Heart left ventricle (tissue), 16 donors: Measurements from ENCODE around the gene FAM53C. TPM values are rescaled to one million over a fixed set of nuclear protein-coding genes. Genes with fewer than 3 reads are reported as not detected.
A peak's percentile ranks its signal among the peaks of the same experiment; 100 is the strongest.

Experiments
- ATAC-seq, 4 donors: fragments of 200-7000 bp; cut with Tn5 transposase; one replicate each; pipeline ENCODE4 v1.9.1; 2020 to 2022; ENCODE audit warnings: moderate library complexity in 4 of 4, mild to moderate bottlenecking in 3 of 4, moderate number of reproducible peaks in 1 of 4
- DNase-seq, 5 donors: peaks; one replicate each; pipeline ENCODE4 v3.0.0-alpha.2; 2020
- H3K27ac ChIP-seq, 12 donors: fragments of 200-600 bp; sonication (generic) in 4 of 12; one replicate each; pipeline versions ENCODE4 v1.5.0 to v1.8.0; 2016 to 2022; ENCODE audit warnings: mild to moderate bottlenecking in 2 of 12
- H3K27me3 ChIP-seq, 9 donors: fragments of 200-600 bp; sonication (generic) in 2 of 9; one replicate each; pipeline versions ENCODE4 v1.5.1 to v1.8.0; 2016 to 2022; ENCODE audit warnings: mild to moderate bottlenecking in 3 of 9
- H3K36me3 ChIP-seq, 9 donors: fragments of 200-600 bp; sonication (generic) in 2 of 9; one replicate each; pipeline versions ENCODE4 v1.5.0 to v1.8.0; 2018 to 2022; ENCODE audit warnings: mild to moderate bottlenecking in 2 of 9
- H3K4me1 ChIP-seq, 12 donors: fragments of 200-600 bp; sonication (generic) in 4 of 12; one replicate each; pipeline versions ENCODE4 v1.5.0 to v1.8.0; 2016 to 2022; ENCODE audit warnings: mild to moderate bottlenecking in 3 of 12
- H3K4me3 ChIP-seq, 12 donors: fragments of 200-600 bp; sonication (generic) in 4 of 12; one replicate each; pipeline versions ENCODE4 v1.5.0 to v1.8.0; 2017 to 2022; ENCODE audit warnings: mild to moderate bottlenecking in 9 of 12, moderate library complexity in 4 of 12
- H3K9me3 ChIP-seq, 12 donors: fragments of 200-600 bp; sonication (generic) in 4 of 12; one replicate each; pipeline versions ENCODE4 v1.5.0 to v1.8.0; 2016 to 2022; ENCODE audit warnings: mild to moderate bottlenecking in 1 of 12
- POLR2A ChIP-seq, 2 donors: fragments of 450-650 bp; IDR thresholded peaks; one replicate each; pipeline ENCODE4 v1.6.1; 2017; ENCODE audit warnings: antibody characterized with exemption in 2 of 2, mild to moderate bottlenecking in 2 of 2, moderate library complexity in 2 of 2
- WGBS, 4 donors: extraction: QIAGEN DNeasy Blood & Tissue Kit in 2 of 4; methylation state at CpG; one replicate each; pipeline versions ENCODE4 v1.1.5 to v1.1.7; 2013 to 2018; 5-methylcytosine and 5-hydroxymethylcytosine counted together
- intact Hi-C, 10 donors: fragments of 100-400 bp; cut with DNase I; formaldehyde crosslinking; loops; one replicate each; pipeline versions ENCODE4 v1.11.1 to v1.14.2; 2022
- polyA plus RNA-seq, 2 donors: library from polyadenylated mRNA; stranded (reverse); fragments of 200-250 nt; gene quantifications; one replicate each; pipeline ENCODE4 v1.2.3, GENCODE V29; 2013
- total RNA-seq, 9 donors: library from RNA; depleted of rRNA in 2 of 9; stranded (reverse); fragments of >200 nt in 2 of 9; fragmentation: NEBNext Ultra II Directional in 3 of 9; extraction: Animal tissue kit (Norgen Biotek cat#: 25700) in 3 of 9; gene quantifications; one replicate each; pipeline versions ENCODE4 v1.1.0 to v1.2.4, GENCODE V29; 2016 to 2023
- TF ChIP-seq, protein P1 (sequence below), 12 donors: fragments of 200-600 bp; sonication (generic) in 4 of 12; IDR thresholded peaks; one replicate each; pipeline versions ENCODE4 v1.5.0 to v1.8.0; 2018 to 2022; ENCODE audit warnings: antibody characterized with exemption in 12 of 12, mild to moderate bottlenecking in 5 of 12
- donor health status: ischemic (EF 13 %, LVEDD 7.1; RV severe dilation, severe dysfunction).
- donor health status: healthy with polysubstance abuse.
- donor health status: DM: no; HTN: yes; CAD: no.
- donor health status: DM: no; HTN: no; CAD: no.
- donor health status: ischemic (EF 25% LVEDD 6.9; RV normal size, moderate dysfunction).
- donor health status: ischemic (EF 25% LVEDD 5.7; RV mildly dilated, moderate dysfunction).
- donor health status: healthy.
- donor health status: DM: yes; HTN: yes; CAD: no.
- donor health status: ischemic (EF 35%, LVEDD 5.7; RV mildly dilated, moderate dysfunction).
- donor health status: nonischemic (EF 11% LVEDD 7.7; RV severe dilation, severe dysfunction).
- donor health status: DM: yes; HTN: yes; CAD: no.
- donor health status: PGD.
- donor health status: ischemic (EF 29% LVEDD 5.4; RV normal size, mild dysfunction).
- donor health status: nonischemic (EF 23%, LVEDD 6.1; RV moderate dilation, normal function).

Gene FAM53C
- total and polyA plus RNA-seq, 11 donors = 15.0 to 41.0 (median 26.2) TPM

DNA sequence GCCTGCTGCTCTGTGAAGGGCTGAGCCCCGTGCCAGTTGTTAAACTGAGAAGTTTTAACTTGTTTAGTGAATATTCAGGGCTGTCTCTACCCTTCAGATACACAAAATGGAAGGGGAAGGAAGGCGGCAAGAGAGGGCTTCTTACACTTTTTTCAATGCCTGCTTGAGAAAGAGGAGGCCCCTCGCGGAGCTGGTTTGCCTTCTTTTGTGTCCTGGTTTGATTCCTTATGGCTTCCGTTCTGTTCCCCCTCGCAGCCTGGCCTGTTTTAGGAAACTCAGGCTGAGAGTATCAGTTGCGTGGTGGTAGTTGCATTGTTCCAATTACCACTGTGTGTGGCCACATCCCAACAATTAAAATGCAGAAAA is 1.0 kb downstream of the FAM53C start:
- intact Hi-C loops = loop anchor here in 1 of 10 donors (10.0 kb wide), 1 partner anchor 206 kb away; the partner anchor contains the start of gene ETF1
- peaks cover 0 to 33% (median 27%) of the 10 kb centered on the region in 9 donors for H3K36me3 ChIP-seq

DNA sequence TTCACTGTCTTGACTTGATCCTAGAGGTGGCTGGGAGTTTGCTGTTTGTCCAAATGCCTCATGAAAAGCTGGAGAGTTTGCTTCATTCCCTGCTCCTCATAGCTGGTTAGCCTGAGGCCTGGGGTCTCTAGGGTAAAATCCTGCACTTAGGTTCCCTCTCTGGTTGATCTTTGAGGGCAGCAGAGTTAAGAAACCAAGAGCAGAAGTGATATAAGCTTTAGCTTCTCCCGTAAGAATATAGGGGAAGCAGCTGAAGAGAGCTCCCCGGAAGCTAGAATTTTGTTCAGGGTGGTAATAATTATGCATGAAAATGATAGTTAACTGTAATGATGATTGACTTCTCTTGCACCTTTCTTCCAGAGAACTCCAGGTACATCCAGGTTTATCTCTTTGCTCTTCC is 1.4 kb downstream of the FAM53C start:
- intact Hi-C loops = loop anchor here in 1 of 10 donors (10.0 kb wide), 1 partner anchor 205 kb away; the partner anchor contains the start of gene ETF1
- Histone ChIP-seq H3K4me3 (peak overlapping the region in 11 of 12 donors; percentile 65 to 99 (median 87)), H3K9me3 (no peaks in the 10 kb centered on the region), H3K27ac (peak overlapping the region in 9 of 12 donors; percentile 82 to 98 (median 95)), H3K27me3 (no peaks in the 10 kb centered on the region), H3K4me1 (peaks cover 0 to 34% (median 22%) of the 10 kb centered on the region in 12 donors), H3K36me3 (peaks cover 0 to 37% (median 31%) of the 10 kb centered on the region in 9 donors)
- WGBS, 4 donors = 42 to 48% (median 45%) methylated on average over 2 of the region's 2 CpGs
- DNase-seq = no peak
- no peak for ATAC-seq
- TF ChIP-seq, protein P1, sequence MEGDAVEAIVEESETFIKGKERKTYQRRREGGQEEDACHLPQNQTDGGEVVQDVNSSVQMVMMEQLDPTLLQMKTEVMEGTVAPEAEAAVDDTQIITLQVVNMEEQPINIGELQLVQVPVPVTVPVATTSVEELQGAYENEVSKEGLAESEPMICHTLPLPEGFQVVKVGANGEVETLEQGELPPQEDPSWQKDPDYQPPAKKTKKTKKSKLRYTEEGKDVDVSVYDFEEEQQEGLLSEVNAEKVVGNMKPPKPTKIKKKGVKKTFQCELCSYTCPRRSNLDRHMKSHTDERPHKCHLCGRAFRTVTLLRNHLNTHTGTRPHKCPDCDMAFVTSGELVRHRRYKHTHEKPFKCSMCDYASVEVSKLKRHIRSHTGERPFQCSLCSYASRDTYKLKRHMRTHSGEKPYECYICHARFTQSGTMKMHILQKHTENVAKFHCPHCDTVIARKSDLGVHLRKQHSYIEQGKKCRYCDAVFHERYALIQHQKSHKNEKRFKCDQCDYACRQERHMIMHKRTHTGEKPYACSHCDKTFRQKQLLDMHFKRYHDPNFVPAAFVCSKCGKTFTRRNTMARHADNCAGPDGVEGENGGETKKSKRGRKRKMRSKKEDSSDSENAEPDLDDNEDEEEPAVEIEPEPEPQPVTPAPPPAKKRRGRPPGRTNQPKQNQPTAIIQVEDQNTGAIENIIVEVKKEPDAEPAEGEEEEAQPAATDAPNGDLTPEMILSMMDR (IDR thresholded peaks at IDR 0.05) = no peak
- no peak for TF ChIP-seq POLR2A (IDR thresholded peaks at IDR 0.05)

More for the DNA sequence above, 1.0 kb downstream of the FAM53C start:
- no peak for DNase-seq
- H3K4me1 ChIP-seq = peaks cover 0 to 34% (median 22%) of the 10 kb centered on the region in 12 donors
- H3K27ac ChIP-seq = peak overlapping the region in 11 of 12 donors; percentile 82 to 98 (median 95)
- 3 to 7% (median 5%) methylated on average over 7 of the region's 7 CpGs for WGBS, 4 donors
- TF ChIP-seq POLR2A (IDR thresholded peaks at IDR 0.05) = no peak
- TF ChIP-seq, protein P1 (IDR thresholded peaks at IDR 0.05) = no peak
- no peaks in the 10 kb centered on the region for H3K9me3 ChIP-seq
- ATAC-seq = no peak
- peak overlapping the region in 11 of 12 donors; percentile 65 to 99 (median 87) for H3K4me3 ChIP-seq
- H3K27me3 ChIP-seq = no peaks in the 10 kb centered on the region

DNA sequence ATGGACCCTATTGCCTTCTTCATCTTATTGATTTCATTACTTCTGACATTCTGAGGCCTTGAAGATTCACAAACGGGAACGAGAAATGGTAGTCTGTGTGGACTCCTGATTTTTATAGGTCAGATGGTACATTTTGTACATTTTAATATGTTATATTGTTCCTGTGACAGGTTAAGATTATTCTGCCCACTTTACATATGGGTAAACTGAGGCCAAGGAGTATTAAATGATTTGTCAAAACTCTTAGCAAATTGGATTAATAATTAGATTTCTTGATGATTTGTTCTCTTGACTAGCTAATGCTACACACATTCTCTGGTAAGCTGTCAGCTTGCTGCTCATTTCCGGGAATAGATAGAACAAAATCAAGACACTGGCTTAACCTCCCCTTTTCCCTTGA is 1.9 kb downstream of the FAM53C start:
- 89 to 93% (median 92%) methylated on average over 3 of the region's 3 CpGs for WGBS, 4 donors
- peak overlapping the region in 4 of 12 donors; percentile 78 to 95 (median 85) for H3K4me3 ChIP-seq

DNA sequence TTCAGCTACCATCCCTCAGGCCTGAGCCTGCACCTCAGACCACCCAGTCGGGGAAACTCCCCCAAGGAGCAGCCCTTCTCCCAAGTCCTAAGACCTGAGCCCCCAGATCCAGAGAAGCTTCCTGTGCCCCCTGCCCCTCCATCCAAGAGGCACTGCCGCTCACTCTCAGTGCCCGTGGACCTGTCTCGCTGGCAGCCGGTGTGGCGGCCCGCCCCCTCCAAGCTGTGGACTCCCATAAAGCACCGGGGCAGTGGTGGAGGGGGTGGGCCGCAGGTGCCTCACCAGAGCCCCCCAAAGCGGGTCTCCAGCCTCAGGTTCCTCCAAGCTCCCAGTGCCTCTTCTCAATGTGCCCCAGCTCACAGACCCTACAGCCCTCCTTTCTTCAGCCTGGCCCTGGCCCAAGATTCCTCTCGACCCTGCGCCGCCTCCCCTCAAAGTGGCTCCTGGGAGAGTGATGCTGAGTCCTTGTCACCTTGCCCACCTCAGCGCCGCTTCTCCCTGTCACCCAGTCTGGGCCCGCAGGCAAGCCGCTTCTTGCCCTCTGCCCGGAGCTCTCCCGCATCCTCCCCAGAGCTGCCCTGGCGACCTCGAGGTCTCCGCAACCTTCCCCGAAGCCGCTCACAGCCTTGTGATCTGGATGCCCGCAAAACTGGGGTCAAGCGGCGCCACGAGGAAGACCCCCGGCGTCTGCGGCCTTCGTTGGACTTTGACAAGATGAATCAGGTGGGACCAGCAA is 7.0 kb downstream of the FAM53C start:
- 96 to 98% (median 97%) methylated on average over 31 to 32 of the region's 32 CpGs for WGBS, 4 donors
- no peak overlapping the region for H3K4me3 ChIP-seq
- ATAC-seq (no peak), DNase-seq (no peak)
- no peak overlapping the region for H3K27ac ChIP-seq
- no peaks in the 10 kb centered on the region for H3K9me3 ChIP-seq
- TF ChIP-seq, protein P1 (IDR thresholded peaks at IDR 0.05) = no peak
- no peak for TF ChIP-seq POLR2A (IDR thresholded peaks at IDR 0.05)
- intact Hi-C loops = no loop called here
- peaks cover 0 to 20% (median 13%) of the 10 kb centered on the region in 12 donors for H3K4me1 ChIP-seq
- peaks cover 0 to 88% (median 76%) of the 10 kb centered on the region in 9 donors for H3K36me3 ChIP-seq
- H3K27me3 ChIP-seq = no peaks in the 10 kb centered on the region

More for the DNA sequence above, 1.9 kb downstream of the FAM53C start:
- Histone ChIP-seq H3K27ac (peak overlapping the region in 2 of 12 donors; percentile 93 to 97), H3K27me3 (no peaks in the 10 kb centered on the region), H3K9me3 (no peaks in the 10 kb centered on the region), H3K36me3 (peaks cover 0 to 42% (median 36%) of the 10 kb centered on the region in 9 donors), H3K4me1 (peaks cover 0 to 34% (median 22%) of the 10 kb centered on the region in 12 donors)
- ATAC-seq (no peak), DNase-seq (no peak)
- intact Hi-C loops = no loop called here
- TF ChIP-seq, protein P1 (IDR thresholded peaks at IDR 0.05) = no peak
- TF ChIP-seq POLR2A (IDR thresholded peaks at IDR 0.05) = no peak
